ENCODE results near the gene RNF144B. TPM values are rescaled to one million over a fixed set of nuclear protein-coding genes. Genes with fewer than 3 reads are reported as not detected.
"Not testable (repeated sequence)": the region's sequence is repeated elsewhere in the genome, so short reads cannot be mapped to it uniquely, and the experiment has no call there.

The RNF144B gene
- polyA plus RNA-seq, 3 donors, result 25.6 to 31.0 (median 27.9) TPM

GRCh38 chr6:18400831-18401446 is 13.8 kb downstream of the RNF144B start:
- H3K9ac ChIP-seq (ENCODE audit: insufficient read depth, low read length, poor library complexity, severe bottlenecking), result peak overlapping the region; percentile 47
- H3K27me3 Mint-ChIP-seq (ENCODE audit: low read depth in 3 of 3), result peaks cover 0 to 2% (median 0%) of the 10 kb centered on the region in 3 donors
- DNase-seq, result peak; percentile 70 to 84 (median 82)
- H3K36me3 Mint-ChIP-seq, result peaks cover 64 to 76% of the 10 kb centered on the region in 2 donors
- H3K9me3 Mint-ChIP-seq, result peaks cover 0 to 3% (median 0%) of the 10 kb centered on the region in 7 donors
- peak overlapping the region in 1 of 2 donors; percentile 80 for H3K4me3 Mint-ChIP-seq
- H3K4me3 ChIP-seq (replicated peaks in 1 of 3; ENCODE audit: low read depth in 2 of 3, low read length in 3 of 3), result peak overlapping the region in 2 of 3 experiments; percentile 4 to 44
- peak overlapping the region; percentile 18 to 89 for H3K27ac ChIP-seq (ENCODE audit: low read depth in 1 of 2, low read length in 2 of 2)
- peaks cover 50 to 85% of the 10 kb centered on the region in 2 donors for H3K36me3 ChIP-seq (replicated peaks in 1 of 2; ENCODE audit: control insufficient read depth in 1 of 2, insufficient read depth in 2 of 2, low read length in 2 of 2)
- no peak overlapping the region for H2AFZ ChIP-seq (ENCODE audit: insufficient read depth, low read depth, low read length, poor library complexity, severe bottlenecking)
- H3K79me2 ChIP-seq (ENCODE audit: insufficient read depth, low read length), result peaks cover 82% of the 10 kb centered on the region
- H3K9me3 ChIP-seq (replicated peaks in 1 of 2; ENCODE audit: control insufficient read depth in 1 of 2, insufficient read depth in 1 of 2, low read length in 2 of 2), result no peaks in the 10 kb centered on the region
- no peak for TF ChIP-seq CTCF (IDR thresholded peaks at IDR 0.05)
- no peaks in the 10 kb centered on the region for H3K27me3 ChIP-seq (ENCODE audit: control insufficient read depth in 2 of 2, insufficient read depth in 2 of 2, low read length in 2 of 2)
- no CpG with 5 or more reads among the region's 2 CpGs for WGBS (ENCODE audit: insufficient coverage)
- peaks cover 53% of the 10 kb centered on the region for H3K4me1 Mint-ChIP-seq
- intact Hi-C loops (cut with micrococcal nuclease), result no loop called here
- peaks cover 49 to 72% of the 10 kb centered on the region in 2 donors for H3K4me1 ChIP-seq (ENCODE audit: control insufficient read depth in 1 of 2, insufficient read depth in 2 of 2, low read length in 2 of 2)
- H3K4me2 ChIP-seq (replicated peaks; ENCODE audit: extremely low read depth, low read length, poor library complexity, severe bottlenecking), result peak overlapping the region; percentile 46
- H4K20me1 ChIP-seq (ENCODE audit: insufficient read depth, low read length), result peaks cover 35% of the 10 kb centered on the region
- peak overlapping the region; percentile 91 to 99 (median 96) for H3K27ac Mint-ChIP-seq

GRCh38 chr6:18404965-18405364 is 17.8 kb downstream of the RNF144B start:
- H2AFZ ChIP-seq (ENCODE audit: insufficient read depth, low read depth, low read length, poor library complexity, severe bottlenecking); H3K9me3 Mint-ChIP-seq; H3K4me2 ChIP-seq (replicated peaks; ENCODE audit: extremely low read depth, low read length, poor library complexity, severe bottlenecking); H3K27me3 Mint-ChIP-seq (ENCODE audit: low read depth in 3 of 3); DNase-seq; H3K27ac ChIP-seq (ENCODE audit: low read depth in 1 of 2, low read length in 2 of 2); H3K4me3 Mint-ChIP-seq; intact Hi-C loops (cut with micrococcal nuclease); H3K9ac ChIP-seq (ENCODE audit: insufficient read depth, low read length, poor library complexity, severe bottlenecking); H3K4me3 ChIP-seq (replicated peaks in 1 of 3; ENCODE audit: low read depth in 2 of 3, low read length in 3 of 3); H3K9me3 ChIP-seq (replicated peaks in 1 of 2; ENCODE audit: control insufficient read depth in 1 of 2, insufficient read depth in 1 of 2, low read length in 2 of 2); H3K27me3 ChIP-seq (ENCODE audit: control insufficient read depth in 2 of 2, insufficient read depth in 2 of 2, low read length in 2 of 2): not testable (repeated sequence)
- peak overlapping the region in 1 of 7 donors; percentile 78 for H3K27ac Mint-ChIP-seq
- Histone ChIP-seq H3K79me2 (ENCODE audit: insufficient read depth, low read length) (peaks cover 84% of the 10 kb centered on the region), H4K20me1 (ENCODE audit: insufficient read depth, low read length) (peaks cover 37% of the 10 kb centered on the region), H3K4me1 (ENCODE audit: control insufficient read depth in 1 of 2, insufficient read depth in 2 of 2, low read length in 2 of 2) (peaks cover 31 to 46% of the 10 kb centered on the region in 2 donors), H3K36me3 (replicated peaks in 1 of 2; ENCODE audit: control insufficient read depth in 1 of 2, insufficient read depth in 2 of 2, low read length in 2 of 2) (peaks cover 63 to 89% of the 10 kb centered on the region in 2 donors)
- H3K4me1 Mint-ChIP-seq, result peaks cover 40% of the 10 kb centered on the region
- H3K36me3 Mint-ChIP-seq, result peaks cover 66 to 84% of the 10 kb centered on the region in 2 donors
- 100% methylated on average over 3 of the region's 6 CpGs for WGBS (ENCODE audit: insufficient coverage)
